Dermis blood vessel endothelial cell (primary cell): ENCODE measurements around the gene DHX30. TPM values are rescaled to one million over a fixed set of nuclear protein-coding genes. Genes with fewer than 3 reads are reported as not detected.
"Not testable (repeated sequence)": the region's sequence is repeated elsewhere in the genome, so short reads cannot be mapped to it uniquely, and the experiment has no call there.

ENCODE experiments used
- DNase-seq: peaks from one replicate; pipeline ENCODE4 v3.0.0; 2010
- total RNA-seq: library from RNA; depleted of rRNA; stranded (reverse); fragments of >200 nt; gene quantifications from 2 replicates; pipeline ENCODE4 v1.2.3, GENCODE V29; 2014

DHX30 gene
- total RNA-seq, result 79.3 and 104 TPM in 2 replicates

GRCh38 chr3:47802734-47803479 lies at the start of gene DHX30:
Gene DHX30, plus strand, starts transcription at chr3:47803138. Its CDS starts 7,546 bp downstream, at chr3:47810684.
- DNase-seq, result peak; percentile 91

- no peak for DNase-seq
These were observed 44.5 kb upstream of the DHX30 start for GRCh38 chr3:47758261-47759025.

GRCh38 chr3:47760207-47760606 lies 42.7 kb upstream of the DHX30 start:
- not testable (repeated sequence) for DNase-seq

- DNase-seq, result no peak
These were observed 41.9 kb upstream of the DHX30 start for GRCh38 chr3:47761046-47761445.

GRCh38 chr3:47762233-47762632 lies 40.7 kb upstream of the DHX30 start:
- DNase-seq, result no peak

- DNase-seq, result no peak
These were observed 36.8 kb upstream of the DHX30 start for GRCh38 chr3:47766186-47766585.

- no peak for DNase-seq
These were observed 30.9 kb upstream of the DHX30 start for GRCh38 chr3:47772047-47772446.

- DNase-seq, result no peak
These were observed 30.1 kb upstream of the DHX30 start for GRCh38 chr3:47772788-47773187.

- no peak for DNase-seq
These were observed 24.2 kb upstream of the DHX30 start for GRCh38 chr3:47778746-47779145.

GRCh38 chr3:47780741-47781684 lies 21.9 kb upstream of the DHX30 start:
- peak; percentile 59 for DNase-seq

GRCh38 chr3:47781685-47782445 lies 21.1 kb upstream of the DHX30 start, which contains the start of gene SMARCC1:
Gene SMARCC1, minus strand, starts transcription at chr3:47781893. Its CDS starts 96 bp downstream, at chr3:47781797.
- peak; percentile 99 for DNase-seq

- DNase-seq, result no peak
These were observed 20.3 kb upstream of the DHX30 start for GRCh38 chr3:47782446-47783308.

- no peak for DNase-seq
These were observed 19.3 kb upstream of the DHX30 start for GRCh38 chr3:47783673-47784072.

- no peak for DNase-seq
These were observed 11.6 kb upstream of the DHX30 start for GRCh38 chr3:47791193-47791855.

GRCh38 chr3:47792699-47793098 lies 10.2 kb upstream of the DHX30 start:
- no peak for DNase-seq

- DNase-seq, result no peak
These were observed 8.4 kb upstream of the DHX30 start for GRCh38 chr3:47794544-47794943.

GRCh38 chr3:47799733-47800132 lies 3.2 kb upstream of the DHX30 start:
- peak; percentile 39 for DNase-seq

GRCh38 chr3:47803480-47804025 lies 615 bp downstream of the DHX30 start:
- no peak for DNase-seq

- no peak for DNase-seq
These were observed 1.6 kb downstream of the DHX30 start for GRCh38 chr3:47804577-47804976.

GRCh38 chr3:47813551-47814177 lies 10.7 kb downstream of the DHX30 start:
- DNase-seq, result no peak
